Kidney (tissue), 14 donors: ENCODE data around the gene NXNL2. TPM values are rescaled to one million over a fixed set of nuclear protein-coding genes. Genes with fewer than 3 reads are reported as not detected.

Source experiments
- DNase-seq, 5 donors: peaks; one replicate each; pipeline ENCODE4 v3.0.0-alpha.2; 2013 to 2020
- FAIRE-seq: peaks from 2 replicates; lab custom pipeline; 2012; peaks lifted over from hg19 to GRCh38; lab: Jason Lieb, UNC
- H3K27ac ChIP-seq, 2 donors: one replicate each; pipeline ENCODE4 v1.7.0; 2013; ENCODE audit warnings: low read depth in 2 of 2, low read length in 2 of 2, inconsistent platforms in 1 of 2
- H3K27me3 ChIP-seq: one replicate; pipeline ENCODE4 v1.7.1; 2013; ENCODE audit warnings: low read length, inconsistent platforms; ENCODE audit not compliant: control insufficient read depth, insufficient read depth
- H3K36me3 ChIP-seq, 3 donors: one replicate each; pipeline versions ENCODE4 v1.7.0 to v1.7.1; 2013; ENCODE audit warnings: low read length in 3 of 3, control low read depth in 1 of 3, inconsistent platforms in 1 of 3; ENCODE audit not compliant: insufficient read depth in 3 of 3, control insufficient read depth in 2 of 3
- H3K4me1 ChIP-seq, 3 donors: one replicate each; pipeline versions ENCODE4 v1.7.0 to v1.7.1; 2013; ENCODE audit warnings: low read length in 3 of 3, inconsistent platforms in 1 of 3, low read depth in 1 of 3; ENCODE audit not compliant: control insufficient read depth in 2 of 3, insufficient read depth in 2 of 3
- H3K4me3 ChIP-seq, 3 donors: one replicate each; pipeline versions ENCODE4 v1.7.0 to v1.8.1; 2013; ENCODE audit warnings: low read length in 3 of 3, control low read depth in 1 of 3, inconsistent platforms in 1 of 3
- H3K9ac ChIP-seq, 3 donors: one replicate each; pipeline versions ENCODE4 v1.7.0 to v1.7.1; 2013; ENCODE audit warnings: low read length in 3 of 3, control low read depth in 1 of 3, inconsistent platforms in 1 of 3
- H3K9me3 ChIP-seq, 3 donors: one replicate each; pipeline versions ENCODE4 v1.7.0 to v1.7.1; 2013; ENCODE audit warnings: low read length in 3 of 3, control low read depth in 1 of 3, inconsistent platforms in 1 of 3; ENCODE audit not compliant: control insufficient read depth in 2 of 3, insufficient read depth in 1 of 3
- intact Hi-C: fragments of 100-400 bp; cut with DNase I; formaldehyde crosslinking; loops from one replicate; pipeline ENCODE4 v1.11.1; 2022
- polyA plus RNA-seq: library from polyadenylated mRNA; stranded (reverse); fragments of 350-450 nt; fragmentation: Illumina TruSeq; extraction: RNeasy Lipid Tissue Mini Kit (QIAGEN cat#74804); gene quantifications from one replicate; pipeline ENCODE4 v1.2.3, GENCODE V29; 2014; ENCODE audit warnings: low read depth, low replicate concordance; ENCODE audit not compliant: insufficient read depth
- total RNA-seq: library from RNA; stranded (reverse); fragmentation: NEBNext Ultra II Directional; extraction: Animal tissue kit (Norgen Biotek cat#: 25700); gene quantifications from one replicate; pipeline ENCODE4 v1.2.1, GENCODE V29; 2021
- TF ChIP-seq, protein P1 (sequence below): IDR thresholded peaks from 3 replicates; pipeline ENCODE4 v1.5.1; 2012; ENCODE audit warnings: mild to moderate bottlenecking, moderate library complexity, borderline replicate concordance; ENCODE audit not compliant: insufficient read depth; ENCODE audit errors: extremely low read depth
- donor health status: control.
- donor health status: control.
- donor health status: control.
- donor health status: control.
- donor health status: control.
- donor health status: DM: yes; HTN: yes; CAD: no.
- donor health status: Normal renal cell carcinoma (clear cell type).

Gene NXNL2
- total and polyA plus RNA-seq, 2 donors from 2014 or later = 3.6 to 4.9 TPM

DNA sequence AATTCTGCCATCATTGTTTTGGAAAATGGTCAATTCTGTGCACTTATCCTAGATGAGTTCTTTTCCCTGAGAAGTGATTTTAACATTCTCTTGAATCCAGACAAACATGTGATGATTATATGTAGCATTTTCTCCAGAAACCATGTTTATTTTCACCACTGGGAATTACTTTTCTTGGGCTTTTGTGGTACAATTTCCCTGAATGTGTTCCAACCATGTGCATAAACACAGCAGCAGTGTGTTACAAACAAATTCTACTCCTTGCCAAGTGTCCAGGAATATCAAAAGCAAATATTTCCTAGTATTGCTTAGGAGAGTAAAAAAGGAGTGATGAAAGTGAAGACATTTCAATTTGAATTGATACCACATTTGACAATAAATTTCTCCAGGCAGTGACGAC is 50.4 kb downstream of the NXNL2 start:
- TF ChIP-seq, protein P1, sequence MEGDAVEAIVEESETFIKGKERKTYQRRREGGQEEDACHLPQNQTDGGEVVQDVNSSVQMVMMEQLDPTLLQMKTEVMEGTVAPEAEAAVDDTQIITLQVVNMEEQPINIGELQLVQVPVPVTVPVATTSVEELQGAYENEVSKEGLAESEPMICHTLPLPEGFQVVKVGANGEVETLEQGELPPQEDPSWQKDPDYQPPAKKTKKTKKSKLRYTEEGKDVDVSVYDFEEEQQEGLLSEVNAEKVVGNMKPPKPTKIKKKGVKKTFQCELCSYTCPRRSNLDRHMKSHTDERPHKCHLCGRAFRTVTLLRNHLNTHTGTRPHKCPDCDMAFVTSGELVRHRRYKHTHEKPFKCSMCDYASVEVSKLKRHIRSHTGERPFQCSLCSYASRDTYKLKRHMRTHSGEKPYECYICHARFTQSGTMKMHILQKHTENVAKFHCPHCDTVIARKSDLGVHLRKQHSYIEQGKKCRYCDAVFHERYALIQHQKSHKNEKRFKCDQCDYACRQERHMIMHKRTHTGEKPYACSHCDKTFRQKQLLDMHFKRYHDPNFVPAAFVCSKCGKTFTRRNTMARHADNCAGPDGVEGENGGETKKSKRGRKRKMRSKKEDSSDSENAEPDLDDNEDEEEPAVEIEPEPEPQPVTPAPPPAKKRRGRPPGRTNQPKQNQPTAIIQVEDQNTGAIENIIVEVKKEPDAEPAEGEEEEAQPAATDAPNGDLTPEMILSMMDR = no peak
- Histone ChIP-seq H3K27me3 (no peaks in the 10 kb centered on the region), H3K27ac (no peak overlapping the region), H3K36me3 (no peaks in the 10 kb centered on the region), H3K4me3 (no peak overlapping the region), H3K9ac (no peak overlapping the region), H3K9me3 (no peaks in the 10 kb centered on the region), H3K4me1 (no peaks in the 10 kb centered on the region)
- intact Hi-C loops = no loop called here
- FAIRE-seq (no peak), DNase-seq (no peak)

DNA sequence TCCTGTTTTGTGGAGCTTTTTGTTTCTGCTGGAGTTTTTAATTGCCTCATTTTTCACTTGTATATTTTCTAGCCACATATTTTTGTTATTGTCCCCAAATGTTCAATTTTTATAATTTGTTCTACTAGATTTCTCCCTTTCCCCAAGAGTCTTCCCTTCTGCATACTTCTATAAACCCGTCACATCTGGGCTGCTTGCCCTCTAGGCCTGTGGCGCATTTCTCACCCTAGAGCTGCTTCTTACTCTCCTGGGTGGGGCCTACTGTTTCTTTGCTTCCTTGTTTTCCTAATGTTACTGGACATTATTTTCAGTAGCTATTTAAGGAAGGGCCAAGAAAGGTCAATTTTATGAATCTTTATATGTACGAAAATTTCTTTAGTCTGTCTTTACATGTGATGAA is 51.5 kb downstream of the NXNL2 start:
- intact Hi-C loops = no loop called here
- H3K27ac ChIP-seq = no peak overlapping the region
- no peak overlapping the region for H3K9ac ChIP-seq
- FAIRE-seq (no peak), DNase-seq (no peak)
- no peaks in the 10 kb centered on the region for H3K9me3 ChIP-seq
- H3K27me3 ChIP-seq = no peaks in the 10 kb centered on the region
- no peaks in the 10 kb centered on the region for H3K36me3 ChIP-seq
- H3K4me3 ChIP-seq = no peak overlapping the region
- no peaks in the 10 kb centered on the region for H3K4me1 ChIP-seq
- TF ChIP-seq, protein P1 = no peak

GRCh38 chr9:88587182-88587581 is 52.2 kb downstream of the NXNL2 start:
- Histone ChIP-seq H3K36me3 (no peaks in the 10 kb centered on the region), H3K27ac (no peak overlapping the region), H3K9me3 (no peaks in the 10 kb centered on the region), H3K9ac (no peak overlapping the region), H3K27me3 (no peaks in the 10 kb centered on the region), H3K4me3 (no peak overlapping the region), H3K4me1 (no peaks in the 10 kb centered on the region)
- no peak for DNase-seq
- TF ChIP-seq, protein P1 = no peak
- intact Hi-C loops = no loop called here
- no peak for FAIRE-seq
